Smooth muscle cell (in vitro differentiated cells): ENCODE results near the gene ATF6B. TPM values are rescaled to one million over a fixed set of nuclear protein-coding genes. Genes with fewer than 3 reads are reported as not detected.
A peak's percentile ranks its signal among the peaks of the same experiment; 100 is the strongest.

ENCODE experiments used
- DNase-seq: peaks from one replicate; lab custom pipeline; 2025; ENCODE audit not compliant: unreplicated experiment; lab: John Stamatoyannopoulos, UW
- H2AFZ ChIP-seq: fragments of 200-600 bp; sonication (generic); 2 replicates; pipeline ENCODE4 v1.6.0; 2016; ENCODE audit warnings: antibody characterized with exemption, low read depth, mild to moderate bottlenecking
- H3F3A ChIP-seq: fragments of 200-600 bp; sonication (generic); 2 replicates; pipeline ENCODE4 v1.6.0; 2017; ENCODE audit warnings: antibody characterized with exemption, low read depth
- H3K27ac ChIP-seq: fragments of 200-600 bp; sonication (generic); 2 replicates; pipeline ENCODE4 v1.5.1; 2016; ENCODE audit warnings: low read depth, mild to moderate bottlenecking
- H3K27me3 ChIP-seq: fragments of 200-600 bp; sonication (generic); 2 replicates; pipeline ENCODE4 v1.6.1; 2016; ENCODE audit warnings: low read depth, mild to moderate bottlenecking
- H3K36me3 ChIP-seq: fragments of 200-600 bp; sonication (generic); 2 replicates; pipeline ENCODE4 v1.5.1; 2016; ENCODE audit warnings: low read depth
- H3K4me1 ChIP-seq: fragments of 200-600 bp; sonication (generic); 2 replicates; pipeline ENCODE4 v1.5.1; 2016; ENCODE audit warnings: low read depth
- H3K4me2 ChIP-seq: fragments of 200-600 bp; sonication (generic); 2 replicates; pipeline ENCODE4 v1.6.0; 2016; ENCODE audit warnings: mild to moderate bottlenecking
- H3K4me3 ChIP-seq: fragments of 200-600 bp; sonication (generic); 2 replicates; pipeline ENCODE4 v1.5.1; 2016; ENCODE audit warnings: mild to moderate bottlenecking
- H3K79me2 ChIP-seq: fragments of 200-600 bp; sonication (generic); 2 replicates; pipeline ENCODE4 v1.6.0; 2016; ENCODE audit warnings: low read depth, mild to moderate bottlenecking
- H3K9ac ChIP-seq: fragments of 200-600 bp; sonication (generic); 2 replicates; pipeline ENCODE4 v1.6.0; 2016; ENCODE audit warnings: low read depth
- H3K9me3 ChIP-seq: fragments of 200-600 bp; sonication (generic); replicated peaks from 2 replicates; pipeline ENCODE4 v1.5.1; 2016; ENCODE audit warnings: low read depth
- H4K20me1 ChIP-seq: fragments of 200-600 bp; sonication (generic); 2 replicates; pipeline ENCODE4 v1.6.0; 2016; ENCODE audit warnings: low read depth
- CTCF ChIP-seq: fragments of 200-600 bp; sonication (generic); IDR thresholded peaks from 2 replicates; pipeline ENCODE4 v1.5.1; 2017; ENCODE audit warnings: borderline replicate concordance, mild to moderate bottlenecking, antibody characterized with exemption; ENCODE audit not compliant: insufficient read depth, poor library complexity, severe bottlenecking
- WGBS: methylation state at CpG from one replicate; pipeline ENCODE4 v1.1.7; 2016; ENCODE audit warnings: low lambda C conversion rate; 5-methylcytosine and 5-hydroxymethylcytosine counted together
- polyA plus RNA-seq: library from polyadenylated mRNA; unstranded; fragments of >200 nt; fragmentation: Nextera tagmentation; extraction: Ambion mirVana; gene quantifications from 2 replicates; pipeline ENCODE4 v1.2.1, GENCODE V29; 2016
- total RNA-seq: library from RNA; depleted of rRNA; stranded (reverse); fragments of >200 nt; gene quantifications from 2 replicates; pipeline ENCODE4 v1.2.3, GENCODE V29; 2014

Gene ATF6B
- total RNA-seq (22.2 and 23.0 TPM in 2 replicates), polyA plus RNA-seq (22.5 and 39.8 TPM in 2 replicates)

- Histone ChIP-seq H3K4me1 (peaks cover 21% of the 10 kb centered on the region), H3K4me3 (peak within 1 kb of the TSS; percentile 99), H3K36me3 (peaks cover 3% of the 10 kb centered on the region), H3K27me3 (no peaks in the 10 kb centered on the region), H2AFZ (peak within 1 kb of the TSS; percentile 99), H3K9me3 (no peaks in the 10 kb centered on the region), H3F3A (peaks cover 4% of the 10 kb centered on the region), H3K9ac (peak within 1 kb of the TSS; percentile 98), H3K79me2 (peaks cover 25% of the 10 kb centered on the region), H4K20me1 (no peaks in the 10 kb centered on the region), H3K27ac (peak within 1 kb of the TSS; percentile 95), H3K4me2 (peak within 1 kb of the TSS; percentile 99)
- peak; percentile 80 for DNase-seq
- TF ChIP-seq CTCF = no peak
- 1% methylated on average over 35 of the region's 44 CpGs for WGBS
Measured at GRCh38 chr6:32127717-32128592, at the start of gene ATF6B. Gene ATF6B (minus strand): TSS chr6:32128246. CDS start chr6:32128207, 39 bp downstream.

- TF ChIP-seq CTCF = no peak
- peaks cover 46% of the 10 kb centered on the region for H3K79me2 ChIP-seq
- H3K27ac ChIP-seq = peak overlapping the region; percentile 95
- 3% methylated on average over 20 of the region's 20 CpGs for WGBS
- no peaks in the 10 kb centered on the region for H3K27me3 ChIP-seq
- peak overlapping the region; percentile 84 for H3K9ac ChIP-seq
- H3K4me3 ChIP-seq = peak overlapping the region; percentile 91
- H3K36me3 ChIP-seq = no peaks in the 10 kb centered on the region
- peaks cover 9% of the 10 kb centered on the region for H3F3A ChIP-seq
- no peak for DNase-seq
- no peaks in the 10 kb centered on the region for H4K20me1 ChIP-seq
- no peaks in the 10 kb centered on the region for H3K9me3 ChIP-seq
- H3K4me2 ChIP-seq = peak overlapping the region; percentile 94
- peaks cover 15% of the 10 kb centered on the region for H3K4me1 ChIP-seq
- peak overlapping the region; percentile 85 for H2AFZ ChIP-seq
Measured at GRCh38 chr6:32177183-32177787, 49.2 kb upstream of the ATF6B start.

- Histone ChIP-seq H2AFZ (peak overlapping the region; percentile 85), H4K20me1 (no peaks in the 10 kb centered on the region), H3K27me3 (no peaks in the 10 kb centered on the region), H3K9me3 (no peaks in the 10 kb centered on the region), H3K79me2 (peaks cover 52% of the 10 kb centered on the region), H3K9ac (peak overlapping the region; percentile 84), H3K27ac (peak overlapping the region; percentile 95), H3K36me3 (no peaks in the 10 kb centered on the region), H3K4me2 (peak overlapping the region; percentile 94), H3K4me1 (peaks cover 15% of the 10 kb centered on the region), H3K4me3 (peak overlapping the region; percentile 91), H3F3A (peaks cover 9% of the 10 kb centered on the region)
- WGBS = 12% methylated on average over 5 of the region's 5 CpGs
- DNase-seq = no peak
- TF ChIP-seq CTCF = no peak
Measured at GRCh38 chr6:32176476-32177182, 48.6 kb upstream of the ATF6B start.
